H9 (cell line): ENCODE measurements around the gene CLCN5. TPM values are rescaled to one million over a fixed set of nuclear protein-coding genes. Genes with fewer than 3 reads are reported as not detected.

ENCODE experiments used
- DNase-seq: peaks from one replicate; pipeline ENCODE4 v3.0.0-alpha.2; 2017
- H2AFZ ChIP-seq: one replicate; pipeline ENCODE4 v1.6.1; 2013; ENCODE audit warnings: mild to moderate bottlenecking, low read length, control low read depth, moderate library complexity
- H2AK5ac ChIP-seq: 2 replicates; pipeline ENCODE4 v1.6.1; 2013; ENCODE audit warnings: low read length, control low read depth, mixed read lengths; ENCODE audit not compliant: insufficient read length
- H2BK120ac ChIP-seq: one replicate; pipeline ENCODE4 v1.6.1; 2013; ENCODE audit warnings: low read depth, mild to moderate bottlenecking, low read length, control low read depth, inconsistent platforms; ENCODE audit not compliant: poor library complexity, severe bottlenecking
- H2BK12ac ChIP-seq: 2 replicates; pipeline ENCODE4 v1.6.1; 2013; ENCODE audit warnings: low read length, control low read depth, mixed read lengths, low read depth; ENCODE audit not compliant: insufficient read length
- H2BK15ac ChIP-seq: 2 replicates; pipeline ENCODE4 v1.6.1; 2013; ENCODE audit warnings: low read depth, low read length, control low read depth
- H2BK20ac ChIP-seq: one replicate; pipeline ENCODE4 v1.6.1; 2013; ENCODE audit warnings: low read depth, mild to moderate bottlenecking, low read length, control low read depth, inconsistent platforms; ENCODE audit not compliant: poor library complexity, severe bottlenecking
- H2BK5ac ChIP-seq: 2 replicates; pipeline ENCODE4 v1.6.1; 2013; ENCODE audit warnings: low read length, control low read depth, mixed read lengths; ENCODE audit not compliant: insufficient read length
- H3K14ac ChIP-seq: 2 replicates; pipeline ENCODE4 v1.6.1; 2013; ENCODE audit warnings: low read length, control low read depth; ENCODE audit not compliant: insufficient read depth
- H3K18ac ChIP-seq: 2 replicates; pipeline ENCODE4 v1.6.1; 2013; ENCODE audit warnings: low read depth, mild to moderate bottlenecking, mixed read lengths, low read length, control low read depth; ENCODE audit not compliant: insufficient read length
- H3K23ac ChIP-seq: 2 replicates; pipeline ENCODE4 v1.6.1; 2013; ENCODE audit warnings: low read length, control low read depth, mixed read lengths, low read depth; ENCODE audit not compliant: insufficient read length
- H3K23me2 ChIP-seq: 2 replicates; pipeline ENCODE4 v1.6.1; 2013; ENCODE audit warnings: low read depth, mild to moderate bottlenecking, mixed read lengths, low read length, control low read depth; ENCODE audit not compliant: insufficient read length, poor library complexity, severe bottlenecking
- H3K27ac ChIP-seq: 2 replicates; pipeline ENCODE4 v1.5.1; 2013; ENCODE audit warnings: low read length, control low read depth, mixed read lengths, low read depth; ENCODE audit not compliant: insufficient read length
- H3K27me3 ChIP-seq: 2 replicates; pipeline ENCODE4 v1.6.1; 2013; ENCODE audit warnings: low read length, control low read depth, inconsistent platforms; ENCODE audit not compliant: insufficient read depth
- H3K4ac ChIP-seq: 2 replicates; pipeline ENCODE4 v1.6.1; 2013; ENCODE audit warnings: low read depth, mild to moderate bottlenecking, control low read depth, inconsistent platforms, low read length, moderate library complexity
- H3K4me1 ChIP-seq: 2 replicates; pipeline ENCODE4 v1.6.1; 2013; ENCODE audit warnings: low read length, control low read depth, inconsistent platforms; ENCODE audit not compliant: insufficient read depth
- H3K4me2 ChIP-seq: 2 replicates; pipeline ENCODE4 v1.6.1; 2013; ENCODE audit warnings: low read length, control low read depth, mixed read lengths; ENCODE audit not compliant: insufficient read length, insufficient read depth
- H3K56ac ChIP-seq: 2 replicates; pipeline ENCODE4 v1.6.1; 2013; ENCODE audit warnings: low read depth, mild to moderate bottlenecking, mixed read lengths, low read length, control low read depth; ENCODE audit not compliant: insufficient read length
- H3K79me1 ChIP-seq: 2 replicates; pipeline ENCODE4 v1.6.1; 2013; ENCODE audit warnings: low read depth, mild to moderate bottlenecking, moderate library complexity, low read length, control low read depth, inconsistent platforms; ENCODE audit not compliant: insufficient read depth, poor library complexity, severe bottlenecking
- H3K79me2 ChIP-seq: 2 replicates; pipeline ENCODE4 v1.6.1; 2013; ENCODE audit warnings: low read length, control low read depth, inconsistent platforms; ENCODE audit not compliant: insufficient read depth
- H3K9ac ChIP-seq: 2 replicates; pipeline ENCODE4 v1.6.1; 2013; ENCODE audit warnings: low read length, control low read depth, mixed read lengths; ENCODE audit not compliant: insufficient read length; ENCODE audit errors: extremely low read depth
- H3K9me3 ChIP-seq: one replicate; pipeline ENCODE4 v1.6.1; 2013; ENCODE audit warnings: low read depth, low read length, inconsistent platforms; ENCODE audit not compliant: control insufficient read depth
- H3T11ph ChIP-seq: one replicate; pipeline ENCODE4 v1.6.1; 2013; ENCODE audit warnings: mild to moderate bottlenecking, low read length, control low read depth, inconsistent platforms
- H4K20me1 ChIP-seq: one replicate; pipeline ENCODE4 v1.6.1; 2013; ENCODE audit not compliant: control insufficient read depth, insufficient read length, insufficient read depth
- H4K5ac ChIP-seq: 2 replicates; pipeline ENCODE4 v1.6.1; 2013; ENCODE audit warnings: low read depth, mild to moderate bottlenecking, mixed read lengths, low read length, control low read depth; ENCODE audit not compliant: insufficient read length
- H4K8ac ChIP-seq: replicated peaks from 2 replicates; pipeline ENCODE4 v1.6.1; 2013; ENCODE audit warnings: low read length, control low read depth, mixed read lengths, low read depth; ENCODE audit not compliant: insufficient read length
- H4K91ac ChIP-seq: 2 replicates; pipeline ENCODE4 v1.6.1; 2013; ENCODE audit warnings: low read depth, mild to moderate bottlenecking, moderate library complexity, mixed read lengths, low read length, control low read depth; ENCODE audit not compliant: insufficient read length
- H3K27ac Mint-ChIP-seq, 3 experiments: 2 replicates in 2 of 3; 3 replicates in 1 of 3; pipeline ENCODE4 v1.8.0; 2020 to 2021; ENCODE audit warnings: mixed read lengths in 3 of 3, mild to moderate bottlenecking in 1 of 3, moderate library complexity in 1 of 3
- H3K27me3 Mint-ChIP-seq: 2 replicates; pipeline ENCODE4 v1.8.0; 2021; ENCODE audit warnings: low read depth, mild to moderate bottlenecking, moderate library complexity, mixed read lengths
- H3K36me3 Mint-ChIP-seq, 3 experiments: 2 replicates in 2 of 3; 3 replicates in 1 of 3; pipeline ENCODE4 v1.8.0; 2020 to 2021; ENCODE audit warnings: low read depth in 3 of 3, mixed read lengths in 3 of 3; ENCODE audit not compliant: insufficient read depth in 1 of 3
- H3K4me1 Mint-ChIP-seq, 2 experiments: 2 replicates each; pipeline ENCODE4 v1.8.0; 2020; ENCODE audit warnings: mixed read lengths in 2 of 2
- H3K4me3 Mint-ChIP-seq, 2 experiments: 2 replicates in 1 of 2; 3 replicates in 1 of 2; pipeline ENCODE4 v1.8.0; 2020 to 2021; ENCODE audit warnings: mild to moderate bottlenecking in 2 of 2, mixed read lengths in 2 of 2, moderate library complexity in 1 of 2
- H3K9me3 Mint-ChIP-seq, 2 experiments: 2 replicates in 1 of 2; 3 replicates in 1 of 2; pipeline ENCODE4 v1.8.0; 2020; ENCODE audit warnings: mild to moderate bottlenecking in 2 of 2, mixed read lengths in 2 of 2, moderate library complexity in 1 of 2
- CTCF ChIP-seq: fragments of 200-600 bp; sonication (generic); conservative IDR thresholded peaks from 3 replicates; pipeline ENCODE4 v1.8.0; 2021; ENCODE audit warnings: antibody characterized with exemption, mild to moderate bottlenecking
- WGBS: extraction: QIAGEN DNeasy Blood & Tissue Kit; methylation state at CpG from one replicate; pipeline ENCODE4 v1.1.7; 2013; ENCODE audit warnings: missing lambda C conversion rate, low lambda C conversion rate, mixed read lengths; ENCODE audit not compliant: insufficient read length; ENCODE audit errors: extremely low coverage; 5-methylcytosine and 5-hydroxymethylcytosine counted together
- total RNA-seq: library from RNA; stranded (reverse); gene quantifications from 2 replicates; pipeline ENCODE4 v1.2.1, GENCODE V29; 2021

Gene CLCN5
- total RNA-seq, 1 experiment from 2014 or later = 5.9 TPM

DNA sequence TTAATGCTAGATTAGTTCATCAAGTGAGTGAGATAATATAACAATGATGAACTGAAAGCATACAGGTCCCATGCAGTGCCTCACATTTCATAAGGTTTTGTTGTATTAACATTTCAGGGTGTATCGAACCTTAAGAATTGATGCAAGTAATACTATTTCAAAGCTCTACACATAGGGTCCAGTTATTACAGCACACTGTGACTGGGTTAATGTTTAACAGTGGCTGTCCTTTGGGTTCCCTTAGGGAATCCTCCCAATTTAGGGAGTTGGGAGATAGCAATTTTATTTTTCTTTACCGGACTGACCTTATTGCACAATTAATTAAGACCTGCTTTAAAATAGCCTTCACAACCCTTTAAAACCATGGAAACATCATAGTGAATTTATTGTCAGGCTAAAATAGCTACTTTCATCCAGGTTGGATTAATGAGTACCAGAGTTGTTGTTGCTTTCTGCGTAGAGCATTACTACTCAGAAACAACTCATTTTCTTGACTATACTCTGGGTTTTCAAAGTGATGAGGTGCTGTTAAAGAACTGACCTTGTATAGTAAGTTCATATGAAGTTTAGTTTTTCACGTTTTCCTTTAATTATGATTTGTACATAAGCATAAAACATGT, 144.0 kb downstream of the CLCN5 start:
- Histone ChIP-seq H2BK15ac (no peak overlapping the region), H4K91ac (no peak overlapping the region), H3T11ph (no peak overlapping the region), H3K79me2 (no peaks in the 10 kb centered on the region), H4K8ac (no peak overlapping the region), H2BK5ac (no peak overlapping the region), H3K27me3 (no peaks in the 10 kb centered on the region), H3K4me1 (peaks cover 3% of the 10 kb centered on the region; the same call in 1 of the 2 replicates), H2BK120ac (no peak overlapping the region), H3K56ac (no peak overlapping the region), H2BK12ac (no peak overlapping the region), H3K9ac (no peak overlapping the region), H2AFZ (no peak overlapping the region), H3K9me3 (no peaks in the 10 kb centered on the region), H3K14ac (no peak overlapping the region), H3K18ac (no peak overlapping the region), H3K79me1 (no peaks in the 10 kb centered on the region), H4K5ac (no peak overlapping the region), H2BK20ac (no peak overlapping the region), H4K20me1 (no peaks in the 10 kb centered on the region), H3K4me2 (no peak overlapping the region), H3K23me2 (no peaks in the 10 kb centered on the region), H3K23ac (no peak overlapping the region), H3K4ac (no peak overlapping the region), H3K27ac (no peak overlapping the region), H2AK5ac (no peak overlapping the region)
- TF ChIP-seq CTCF = no peak
- Mint-ChIP-seq H3K36me3 (peaks cover 0 to 3% (median 2%) of the 10 kb centered on the region in 3 experiments; a peak in 4 of 7 replicates), H3K9me3 (peaks cover 25 to 44% of the 10 kb centered on the region in 2 experiments), H3K27ac (no peak overlapping the region), H3K27me3 (no peaks in the 10 kb centered on the region), H3K4me1 (peaks cover 8 to 12% of the 10 kb centered on the region in 2 experiments), H3K4me3 (no peak overlapping the region)
- WGBS = no CpG with 5 or more reads among the region's 4 CpGs
- DNase-seq = no peak
